ENCODE measurements around the gene CACFD1.
"Not testable (repeated sequence)": the region's sequence is repeated elsewhere in the genome, so short reads cannot be mapped to it uniquely, and the experiment has no call there.

The CACFD1 gene

GRCh38 chr9:133440874-133441273, 18.9 kb upstream of the CACFD1 start:
- no peak for DNase-seq (ENCODE audit: low read depth, low spot score)

DNA sequence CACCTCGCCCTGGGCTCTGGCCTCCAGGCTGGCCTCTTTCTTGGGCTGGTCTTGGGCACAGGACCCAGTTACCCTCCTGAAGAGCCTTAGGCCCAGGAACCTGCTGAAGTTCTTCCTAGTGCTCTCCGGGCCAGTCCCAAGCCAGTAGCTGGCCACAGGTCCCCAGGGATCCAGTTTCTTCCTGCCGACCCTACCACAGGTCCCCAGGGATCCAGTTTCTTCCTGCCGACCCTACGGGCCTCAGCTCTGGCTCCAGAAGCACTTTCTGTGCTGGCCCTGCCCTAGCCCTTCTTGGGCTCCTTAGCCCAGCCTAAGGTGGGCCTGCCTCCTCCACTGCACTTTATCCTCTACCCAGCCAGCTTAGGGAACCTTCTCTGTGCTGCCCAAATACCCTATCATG, 18.2 kb upstream of the CACFD1 start:
- DNase-seq (ENCODE audit: low read depth, low spot score), result no peak

- DNase-seq (ENCODE audit: low read depth, low spot score), result no peak
These were observed 16.5 kb upstream of the CACFD1 start for GRCh38 chr9:133443248-133443647.

GRCh38 chr9:133443982-133444381, 15.8 kb upstream of the CACFD1 start:
- DNase-seq (ENCODE audit: low read depth, low spot score), result no peak

DNA sequence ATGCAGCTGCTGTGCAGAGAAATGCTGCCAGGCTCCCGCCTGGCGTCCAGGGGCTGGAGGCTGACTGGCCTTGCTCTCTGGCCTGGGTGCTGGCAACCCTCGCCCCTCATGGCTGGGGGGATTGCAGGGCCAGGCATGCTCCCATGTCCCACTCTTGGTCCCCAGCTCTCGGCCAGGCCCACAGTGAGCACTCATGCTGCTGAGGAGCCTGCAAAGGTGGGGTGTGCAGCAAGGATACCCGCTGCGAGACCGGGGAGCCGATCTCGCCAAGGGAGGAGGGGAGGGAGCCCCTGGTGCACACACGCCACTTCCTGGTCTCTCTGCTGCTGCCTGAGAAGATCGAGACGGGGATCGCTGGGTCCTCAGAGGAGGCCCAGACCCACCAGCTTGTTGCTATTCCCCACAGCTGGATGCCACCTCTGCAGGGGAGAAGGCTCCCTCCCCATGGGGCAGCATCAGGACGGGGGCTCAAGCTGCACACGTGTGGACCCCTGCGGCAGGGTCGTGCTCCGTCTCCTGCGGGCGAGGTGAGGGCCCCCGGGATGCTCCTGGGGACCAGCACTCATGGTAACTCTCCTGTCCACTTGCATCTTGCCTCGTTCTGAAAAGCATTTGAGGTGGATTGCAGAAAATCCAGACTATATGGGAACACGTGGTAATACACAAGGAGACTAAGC, 14.3 kb upstream of the CACFD1 start:
- no peak for DNase-seq (ENCODE audit: low read depth, low spot score)

DNA sequence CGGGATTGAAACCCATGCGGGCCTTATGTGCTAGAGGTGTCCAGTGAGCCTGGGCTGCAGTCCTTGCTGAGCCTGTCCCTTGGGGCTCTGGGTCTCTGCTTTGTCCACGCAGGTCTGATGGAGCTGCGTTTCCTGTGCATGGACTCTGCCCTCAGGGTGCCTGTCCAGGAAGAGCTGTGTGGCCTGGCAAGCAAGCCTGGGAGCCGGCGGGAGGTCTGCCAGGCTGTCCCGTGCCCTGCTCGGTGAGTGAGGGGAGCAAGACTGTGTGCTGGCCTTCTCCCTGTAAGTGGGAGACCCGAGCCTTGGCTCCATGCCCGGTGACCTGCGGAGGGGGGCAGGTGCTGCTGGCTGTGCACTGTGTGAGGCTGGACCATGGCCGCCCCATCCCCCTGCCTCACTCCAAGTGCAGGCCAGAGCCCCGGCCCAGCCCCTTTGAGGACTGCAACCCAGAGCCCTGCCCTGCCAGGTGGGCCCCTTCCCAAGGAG, 11.2 kb upstream of the CACFD1 start:
- DNase-seq (ENCODE audit: low read depth, low spot score), result no peak

- DNase-seq (ENCODE audit: low read depth, low spot score), result no peak
These were observed 10.0 kb upstream of the CACFD1 start for GRCh38 chr9:133449760-133450159.

DNA sequence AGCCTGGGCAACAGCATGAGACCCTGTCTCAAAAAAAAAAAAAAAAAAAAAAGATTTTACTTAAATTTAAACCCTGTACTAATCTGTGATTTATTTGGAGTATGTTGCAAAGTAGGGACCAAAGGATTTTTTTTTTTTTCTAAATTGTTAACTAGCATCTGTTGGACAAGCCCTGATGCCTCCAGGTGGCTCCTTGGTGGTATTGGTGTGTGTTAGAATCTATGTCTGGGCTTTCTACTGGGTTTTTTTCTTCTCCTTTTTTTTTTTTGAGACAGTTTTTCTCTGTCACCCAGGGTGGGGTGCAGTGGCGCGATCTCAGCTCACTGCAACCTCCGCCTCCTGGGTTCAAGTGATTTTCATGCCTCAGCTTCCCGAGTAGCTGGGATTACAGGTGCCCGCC, 7.9 kb upstream of the CACFD1 start:
- DNase-seq (ENCODE audit: low read depth, low spot score), result not testable (repeated sequence)

DNA sequence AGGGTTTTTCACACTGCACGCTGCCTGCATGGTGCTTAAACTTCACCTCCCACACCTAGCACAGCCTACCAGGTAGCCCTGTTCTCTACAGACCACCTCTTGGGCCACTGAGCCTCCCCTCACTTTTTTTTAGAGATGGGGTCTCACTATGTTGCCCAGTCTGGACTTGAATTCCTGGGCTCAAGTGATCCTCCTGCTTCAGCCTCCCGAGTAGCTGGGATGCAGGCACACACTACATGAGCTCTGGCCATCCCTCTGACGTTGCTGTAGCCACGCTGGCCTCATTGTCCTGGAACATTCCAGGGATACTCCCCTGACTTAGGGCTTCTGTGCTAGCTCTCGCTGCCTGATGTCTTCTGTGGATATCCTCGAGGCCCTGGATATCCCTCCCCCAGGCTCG, 7.2 kb upstream of the CACFD1 start:
- DNase-seq (ENCODE audit: low read depth, low spot score), result no peak

- DNase-seq (ENCODE audit: low read depth, low spot score), result no peak
These were observed 6.1 kb upstream of the CACFD1 start for GRCh38 chr9:133453651-133454050.

DNA sequence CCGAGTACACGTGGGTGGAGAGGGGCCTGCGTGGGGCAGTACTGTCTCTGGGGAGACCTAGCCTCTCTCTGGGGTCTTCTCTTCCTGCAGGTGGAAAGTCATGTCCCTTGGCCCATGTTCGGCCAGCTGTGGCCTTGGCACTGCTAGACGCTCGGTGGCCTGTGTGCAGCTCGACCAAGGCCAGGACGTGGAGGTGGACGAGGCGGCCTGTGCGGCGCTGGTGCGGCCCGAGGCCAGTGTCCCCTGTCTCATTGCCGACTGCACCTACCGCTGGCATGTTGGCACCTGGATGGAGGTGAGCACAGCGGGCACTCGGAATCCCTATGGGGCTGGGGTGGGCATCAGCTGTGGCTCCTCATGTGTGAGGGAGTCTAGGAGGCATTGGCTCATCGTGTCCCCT, 5.5 kb upstream of the CACFD1 start:
- DNase-seq (ENCODE audit: low read depth, low spot score), result no peak

DNA sequence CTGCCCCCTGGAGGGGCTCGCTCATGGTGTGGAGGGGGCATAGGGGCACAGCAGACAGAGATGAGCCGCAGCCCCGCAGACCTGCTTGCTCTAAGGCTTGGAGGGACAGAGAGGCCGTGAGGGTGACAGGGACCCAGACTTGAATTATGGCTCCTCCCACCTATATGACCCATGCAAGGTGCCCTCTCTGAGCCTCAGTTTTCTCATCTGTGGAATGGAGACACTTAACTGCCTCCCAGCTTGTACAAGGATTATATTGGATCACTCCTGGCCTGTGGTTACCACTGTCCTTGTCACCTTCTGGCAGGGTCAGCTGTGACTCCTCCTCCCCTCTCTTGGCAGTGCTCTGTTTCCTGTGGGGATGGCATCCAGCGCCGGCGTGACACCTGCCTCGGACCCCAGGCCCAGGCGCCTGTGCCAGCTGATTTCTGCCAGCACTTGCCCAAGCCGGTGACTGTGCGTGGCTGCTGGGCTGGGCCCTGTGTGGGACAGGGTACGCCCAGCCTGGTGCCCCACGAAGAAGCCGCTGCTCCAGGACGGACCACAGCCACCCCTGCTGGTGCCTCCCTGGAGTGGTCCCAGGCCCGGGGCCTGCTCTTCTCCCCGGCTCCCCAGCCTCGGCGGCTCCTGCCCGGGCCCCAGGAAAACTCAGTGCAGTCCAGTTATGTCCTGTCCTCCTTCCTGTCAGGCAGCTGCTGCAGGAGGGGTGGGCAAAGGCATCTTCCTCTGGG, 4.7 kb upstream of the CACFD1 start:
- no peak for DNase-seq (ENCODE audit: low read depth, low spot score)

GRCh38 chr9:133455936-133456335, 3.8 kb upstream of the CACFD1 start:
- DNase-seq (ENCODE audit: low read depth, low spot score), result no peak

GRCh38 chr9:133456409-133456808, 3.4 kb upstream of the CACFD1 start:
- DNase-seq (ENCODE audit: low read depth, low spot score), result no peak

- no peak for DNase-seq (ENCODE audit: low read depth, low spot score)
These were observed 2.5 kb upstream of the CACFD1 start for GRCh38 chr9:133457233-133457632.

- no peak for DNase-seq (ENCODE audit: low read depth, low spot score)
These were observed 2.0 kb upstream of the CACFD1 start for GRCh38 chr9:133457748-133458147.

- DNase-seq (ENCODE audit: low read depth, low spot score), result no peak
These were observed 1.0 kb upstream of the CACFD1 start for GRCh38 chr9:133458643-133459312.

GRCh38 chr9:133460405-133461175, 812 bp downstream of the CACFD1 start:
- no peak for DNase-seq (ENCODE audit: low read depth, low spot score)

DNA sequence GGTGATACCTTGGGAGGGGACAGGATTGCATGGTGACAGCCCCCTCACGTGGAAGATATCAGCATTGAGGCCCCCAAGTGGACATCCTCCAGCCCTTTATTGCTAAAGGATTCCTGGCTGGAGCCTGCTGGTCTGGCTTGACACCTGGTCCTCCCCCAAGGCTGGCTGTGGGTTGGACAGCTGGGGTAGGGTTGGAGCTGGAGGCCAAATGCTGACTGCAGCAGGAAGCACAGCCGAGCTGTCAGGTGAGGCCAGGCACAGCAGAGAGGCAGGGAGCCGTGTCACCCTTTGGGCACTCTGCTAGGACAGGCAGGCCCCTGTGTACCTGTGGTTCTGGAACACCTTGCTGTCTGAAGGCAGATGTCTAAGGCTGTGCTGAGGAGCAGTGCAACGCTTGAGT, 2.2 kb downstream of the CACFD1 start:
- no peak for DNase-seq (ENCODE audit: low read depth, low spot score)

GRCh38 chr9:133463234-133463863, 3.6 kb downstream of the CACFD1 start:
- no peak for DNase-seq (ENCODE audit: low read depth, low spot score)

GRCh38 chr9:133463864-133464615, 4.3 kb downstream of the CACFD1 start:
- no peak for DNase-seq (ENCODE audit: low read depth, low spot score)
